SK-N-SH (cell line): ENCODE measurements around the gene TMEM190. TPM values are rescaled to one million over a fixed set of nuclear protein-coding genes. Genes with fewer than 3 reads are reported as not detected.

ENCODE experiments used
- CTCF ChIA-PET: fragments of 300-600, 350-600 bp; formaldehyde crosslinking; extraction: SDS; loops from one replicate; lab custom pipeline; 2021; lab: Yijun Ruan, JAX
- POLR2A ChIA-PET: fragments of 350-600 bp; sonication (Branson Sonifier 250); formaldehyde crosslinking; extraction: SDS; loops from one replicate; lab custom pipeline; 2020; ENCODE audit warnings: antibody characterized with exemption, inconsistent platforms; lab: Yijun Ruan, JAX
- DNase-seq: peaks from one replicate; pipeline ENCODE4 v3.0.0; 2012
- H2AFZ ChIP-seq: fragments of 200-600 bp; sonication (generic); 2 replicates; pipeline ENCODE4 v1.8.1; 2016; ENCODE audit warnings: antibody characterized with exemption, mild to moderate bottlenecking, low read depth
- H3F3A ChIP-seq: fragments of 200-600 bp; sonication (generic); replicated peaks from 2 replicates; pipeline ENCODE3; 2016; ENCODE audit warnings: antibody characterized with exemption, mild to moderate bottlenecking; ENCODE audit not compliant: insufficient read depth
- H3K27ac ChIP-seq, 2 experiments: fragments of 200-500 bp in 1 of 2; fragments of 200-600 bp in 1 of 2; sonication (Bioruptor generic) in 1 of 2; sonication (generic), shearing (Covaris generic) in 1 of 2; 2 replicates each; pipeline versions ENCODE4 v1.5.1 to v1.6.1; 2014 to 2016; ENCODE audit warnings: low read depth in 2 of 2, inconsistent platforms in 1 of 2, low read length in 1 of 2, mild to moderate bottlenecking in 1 of 2, mixed read lengths in 1 of 2
- H3K27me3 ChIP-seq: fragments of 200-600 bp; sonication (generic), shearing (Covaris generic); 2 replicates; pipeline ENCODE4 v1.6.1; 2016; ENCODE audit warnings: mixed run types; ENCODE audit not compliant: insufficient read depth
- H3K36me3 ChIP-seq, 2 experiments: fragments of 200-500 bp in 1 of 2; fragments of 200-600 bp in 1 of 2; sonication (Bioruptor generic) in 1 of 2; sonication (generic) in 1 of 2; replicated peaks in 1 of 2; 2 replicates each; pipeline versions ENCODE3 to v1.5.1; 2014 to 2016; ENCODE audit warnings: low read length in 1 of 2, mild to moderate bottlenecking in 1 of 2; ENCODE audit not compliant: insufficient read depth in 2 of 2, control insufficient read depth in 1 of 2
- H3K4me1 ChIP-seq, 2 experiments: fragments of 200-500 bp in 1 of 2; fragments of 200-600 bp in 1 of 2; sonication (Bioruptor generic) in 1 of 2; sonication (generic), shearing (Covaris generic) in 1 of 2; 2 replicates each; pipeline versions ENCODE4 v1.5.1 to v1.6.1; 2014 to 2016; ENCODE audit warnings: low read depth in 1 of 2, low read length in 1 of 2, mixed run types in 1 of 2; ENCODE audit not compliant: insufficient read depth in 2 of 2, control insufficient read depth in 1 of 2
- H3K4me2 ChIP-seq: fragments of 200-600 bp; sonication (generic), shearing (Covaris generic); 2 replicates; pipeline ENCODE4 v1.6.1; 2017; ENCODE audit warnings: mixed run types
- H3K4me3 ChIP-seq, 2 experiments: fragments of 200-500 bp in 1 of 2; fragments of 200-600 bp in 1 of 2; sonication (Bioruptor generic) in 1 of 2; sonication (generic), shearing (Covaris generic) in 1 of 2; 2 replicates each; pipeline versions ENCODE4 v1.5.1 to v1.8.1; 2014 to 2016; ENCODE audit warnings: low read depth in 2 of 2, inconsistent platforms in 1 of 2, low read length in 1 of 2, mild to moderate bottlenecking in 1 of 2, mixed read lengths in 1 of 2, moderate library complexity in 1 of 2
- H3K79me2 ChIP-seq: fragments of 200-600 bp; sonication (generic); 2 replicates; pipeline ENCODE4 v1.8.1; 2017; ENCODE audit warnings: mild to moderate bottlenecking; ENCODE audit not compliant: insufficient read depth
- H3K9ac ChIP-seq: fragments of 200-600 bp; sonication (generic); 2 replicates; pipeline ENCODE4 v1.6.1; 2017; ENCODE audit warnings: mixed run types
- H3K9me2 ChIP-seq: fragments of 200-600 bp; sonication (generic); 2 replicates; pipeline ENCODE4 v1.6.1; 2017; ENCODE audit warnings: mixed run types
- H3K9me3 ChIP-seq: fragments of 200-600 bp; sonication (generic); 2 replicates; pipeline ENCODE4 v1.6.1; 2017; ENCODE audit warnings: mixed run types, mild to moderate bottlenecking, moderate library complexity
- H4K20me1 ChIP-seq: fragments of 200-600 bp; sonication (generic); 2 replicates; pipeline ENCODE4 v1.6.1; 2017; ENCODE audit warnings: mild to moderate bottlenecking, mixed run types; ENCODE audit not compliant: insufficient read depth
- CHD2 ChIP-seq: fragments of 150-350 bp; IDR thresholded peaks from 2 replicates; pipeline ENCODE4 v1.6.1; 2018; ENCODE audit warnings: low read length; ENCODE audit not compliant: partially characterized antibody
- CTCF ChIP-seq: fragments of 200-600 bp; sonication (generic); IDR thresholded peaks from 2 replicates; pipeline ENCODE4 v1.6.1; 2017; ENCODE audit warnings: antibody characterized with exemption, mild to moderate bottlenecking, moderate library complexity
- EZH2phosphoT487 ChIP-seq: fragments of 200-600 bp; sonication (generic); IDR thresholded peaks from 2 replicates; pipeline ENCODE4 v1.6.1; 2017; ENCODE audit warnings: low read depth, mixed run types, mild to moderate bottlenecking, antibody characterized with exemption, moderate library complexity, borderline replicate concordance
- FOXJ3 ChIP-seq: sonication (generic); formaldehyde crosslinking; IDR thresholded peaks from 2 replicates; pipeline ENCODE4 v1.5.1; 2020; ENCODE audit warnings: mild to moderate bottlenecking, missing genetic modification reagents
- GABPA ChIP-seq: IDR thresholded peaks from 2 replicates; pipeline ENCODE4 v1.4.0; 2012; ENCODE audit warnings: low read depth, mild to moderate bottlenecking
- MEF2A ChIP-seq: IDR thresholded peaks from 2 replicates; pipeline ENCODE4 v1.4.0; 2012; ENCODE audit warnings: low read depth, borderline replicate concordance
- MXI1 ChIP-seq: IDR thresholded peaks from 2 replicates; pipeline ENCODE4 v1.6.1; 2012; ENCODE audit warnings: mild to moderate bottlenecking, low read depth, low read length, improper control_type of control experiment
- NFIC ChIP-seq: IDR thresholded peaks from 2 replicates; pipeline ENCODE4 v1.4.0; 2012; ENCODE audit warnings: borderline replicate concordance
- PBX3 ChIP-seq: IDR thresholded peaks from 2 replicates; pipeline ENCODE4; 2012
- RAD21 ChIP-seq: IDR thresholded peaks from 2 replicates; pipeline ENCODE4 v1.6.1; 2012; ENCODE audit warnings: mild to moderate bottlenecking, low read length
- RCOR1 ChIP-seq: fragments of 150-350 bp; IDR thresholded peaks from 2 replicates; pipeline ENCODE4 v1.6.1; 2017; ENCODE audit warnings: antibody characterized with exemption, low read length
- RFX5 ChIP-seq: IDR thresholded peaks from 2 replicates; pipeline ENCODE4 v1.6.1; 2012; ENCODE audit warnings: mild to moderate bottlenecking, improper control_type of control experiment, low read length
- RXRA ChIP-seq: IDR thresholded peaks from 2 replicates; pipeline ENCODE4 v1.4.0; 2012; ENCODE audit warnings: low read depth, mild to moderate bottlenecking, borderline replicate concordance
- SIN3A ChIP-seq: IDR thresholded peaks from 2 replicates; pipeline ENCODE4 v1.6.1; 2012; ENCODE audit warnings: low read depth, mild to moderate bottlenecking, low read length, moderate library complexity, borderline replicate concordance
- SMC3 ChIP-seq: IDR thresholded peaks from 2 replicates; pipeline ENCODE4 v1.6.1; 2012; ENCODE audit warnings: low read depth, low read length, improper control_type of control experiment
- TAF1 ChIP-seq: IDR thresholded peaks from 2 replicates; pipeline ENCODE4 v1.6.1; 2012; ENCODE audit warnings: low read depth, mild to moderate bottlenecking, low read length, moderate library complexity, borderline replicate concordance
- TCF12 ChIP-seq: IDR thresholded peaks from 2 replicates; pipeline ENCODE4 v1.4.0; 2012
- TEAD4 ChIP-seq: IDR thresholded peaks from 2 replicates; pipeline ENCODE4 v1.4.0; 2012; ENCODE audit warnings: mild to moderate bottlenecking, borderline replicate concordance; ENCODE audit not compliant: insufficient read depth
- USF1 ChIP-seq: IDR thresholded peaks from 2 replicates; pipeline ENCODE4 v1.4.0; 2012; ENCODE audit warnings: low read depth, borderline replicate concordance
- YY1 ChIP-seq: IDR thresholded peaks from 2 replicates; pipeline ENCODE4 v1.4.0; 2012; ENCODE audit warnings: low read depth, mild to moderate bottlenecking
- WGBS: methylation state at CpG from one replicate; pipeline ENCODE4 v1.1.6; 2017; ENCODE audit warnings: low lambda C conversion rate; 5-methylcytosine and 5-hydroxymethylcytosine counted together
- polyA plus RNA-seq, 3 experiments: library from polyadenylated mRNA; depleted of rRNA; stranded (reverse); fragments of >200 nt; gene quantifications; 2 replicates each; pipeline ENCODE4 v1.2.3, GENCODE V29; 2012

The TMEM190 gene
- polyA plus RNA-seq, 1 of the 3 experiments (the other 2 are of a cell fraction) = 0.77 TPM

- no peaks in the 10 kb centered on the region for H4K20me1 ChIP-seq
- no peak overlapping the region for H3K9ac ChIP-seq
- H3K4me3 ChIP-seq = no peak overlapping the region
- H3K4me1 ChIP-seq = no peaks in the 10 kb centered on the region
- H3K9me2 ChIP-seq = no peaks in the 10 kb centered on the region
- H3K27ac ChIP-seq = no peak overlapping the region
- TF ChIP-seq RFX5 (no peak), TCF12 (no peak), CHD2 (no peak), TAF1 (no peak), NFIC (no peak), FOXJ3 (no peak), RAD21 (no peak), GABPA (no peak), PBX3 (no peak), RCOR1 (no peak), RXRA (no peak), CTCF (no peak), MEF2A (no peak), USF1 (no peak), EZH2phosphoT487 (no peak), MXI1 (no peak), SMC3 (no peak), TEAD4 (no peak), SIN3A (no peak), YY1 (no peak)
- no peak for DNase-seq
- ChIA-PET POLR2A (no interaction called here), CTCF (interaction anchor here (0.8 to 1.3 kb wide), 2 partner anchors 122 to 276 kb away, joined by 3 read pairs; no protein-coding TSS in a partner anchor)
- no peaks in the 10 kb centered on the region; the same call in 1 of the 2 replicates for H3K27me3 ChIP-seq
- no peaks in the 10 kb centered on the region for H3K9me3 ChIP-seq
- no peak overlapping the region for H2AFZ ChIP-seq
- 46% methylated on average over 12 of the region's 13 CpGs for WGBS
- H3K36me3 ChIP-seq = no peaks in the 10 kb centered on the region
- no peak overlapping the region for H3K4me2 ChIP-seq
- no peaks in the 10 kb centered on the region for H3F3A ChIP-seq
- no peaks in the 10 kb centered on the region for H3K79me2 ChIP-seq
These were observed 46.8 kb downstream of the TMEM190 start for GRCh38 chr19:55423225-55424005.
